Amniotic stem cell (primary cell): Measurements from ENCODE around the gene WDR82.
"Not testable (repeated sequence)": the region's sequence is repeated elsewhere in the genome, so short reads cannot be mapped to it uniquely, and the experiment has no call there.

Source experiments
- DNase-seq: peaks from one replicate; lab custom pipeline; 2025; lab: John Stamatoyannopoulos, UW

The WDR82 gene

GRCh38 chr3:52289338-52289746 is 10.9 kb upstream of the WDR82 start:
- no peak for DNase-seq

- no peak for DNase-seq
Measured at GRCh38 chr3:52288674-52289073, 10.2 kb upstream of the WDR82 start.

- no peak for DNase-seq
Measured at GRCh38 chr3:52286777-52287110, 8.3 kb upstream of the WDR82 start.

- not testable (repeated sequence) for DNase-seq
Measured at GRCh38 chr3:52284051-52284450, 5.6 kb upstream of the WDR82 start.

- DNase-seq, result no peak
Measured at GRCh38 chr3:52283306-52283705, 4.9 kb upstream of the WDR82 start.

GRCh38 chr3:52281981-52282801 is 3.7 kb upstream of the WDR82 start:
- DNase-seq, result no peak

GRCh38 chr3:52280050-52280461 is 1.6 kb upstream of the WDR82 start:
- DNase-seq, result no peak

GRCh38 chr3:52279596-52279995 is 1.1 kb upstream of the WDR82 start:
- no peak for DNase-seq

GRCh38 chr3:52277972-52278509 is 408 bp downstream of the WDR82 start:
- no peak for DNase-seq

- no peak for DNase-seq
Measured at GRCh38 chr3:52277071-52277964, 1.1 kb downstream of the WDR82 start.

- DNase-seq, result not testable (repeated sequence)
Measured at GRCh38 chr3:52274781-52275180, 3.7 kb downstream of the WDR82 start.

- DNase-seq, result no peak
Measured at GRCh38 chr3:52272831-52273230, 5.6 kb downstream of the WDR82 start.

GRCh38 chr3:52272172-52272571 is 6.3 kb downstream of the WDR82 start:
- not testable (repeated sequence) for DNase-seq

GRCh38 chr3:52270252-52270754 is 8.1 kb downstream of the WDR82 start:
- DNase-seq, result no peak

GRCh38 chr3:52269776-52270175 is 8.7 kb downstream of the WDR82 start:
- no peak for DNase-seq

- no peak for DNase-seq
Measured at GRCh38 chr3:52268036-52268435, 10.4 kb downstream of the WDR82 start.

- no peak for DNase-seq
Measured at GRCh38 chr3:52265387-52265786, 13.1 kb downstream of the WDR82 start.

GRCh38 chr3:52262447-52262846 is 16.0 kb downstream of the WDR82 start:
- DNase-seq, result no peak

GRCh38 chr3:52259448-52259847 is 19.0 kb downstream of the WDR82 start:
- DNase-seq, result no peak

- no peak for DNase-seq
Measured at GRCh38 chr3:52259035-52259434, 19.4 kb downstream of the WDR82 start.

GRCh38 chr3:52257911-52258310 is 20.5 kb downstream of the WDR82 start:
- DNase-seq, result no peak

- DNase-seq, result no peak
Measured at GRCh38 chr3:52256622-52257021, 21.8 kb downstream of the WDR82 start.

- no peak for DNase-seq
Measured at GRCh38 chr3:52256159-52256558, 22.3 kb downstream of the WDR82 start.
